ENCODE results near the gene HIGD1A.
"Not testable (repeated sequence)": the region's sequence is repeated elsewhere in the genome, so short reads cannot be mapped to it uniquely, and the experiment has no call there.

- not testable (repeated sequence) for TF ChIP-seq CTCF (IDR thresholded peaks at IDR 0.05); POLR2A (IDR thresholded peaks at IDR 0.05); POLR2AphosphoS5 (IDR thresholded peaks at IDR 0.05; ENCODE audit: insufficient read depth in 1 of 2, low read depth in 1 of 2)
Observed at GRCh38 chr3:42811118-42811883, 7.0 kb upstream of the HIGD1A start.

Measured in vagina (tissue), 2 donors.